PC-3 (cell line): ENCODE results near the gene EGFLAM. TPM values are rescaled to one million over a fixed set of nuclear protein-coding genes. Genes with fewer than 3 reads are reported as not detected.
"Not testable (repeated sequence)": the region's sequence is repeated elsewhere in the genome, so short reads cannot be mapped to it uniquely, and the experiment has no call there.

ENCODE experiments used
- ATAC-seq: fragments of 200-7000 bp; cut with Tn5 transposase; 2 replicates; pipeline ENCODE4 v1.9.1; 2020; ENCODE audit warnings: mild to moderate bottlenecking, moderate library complexity
- BruUV-seq: library from RNA; stranded (reverse); fragments of 400-500 nt; replicated peaks from 2 replicates; lab custom pipeline; 2021; lab: Mats Ljungman, UMichigan
- CTCF ChIA-PET: fragments of 300-600 bp; sonication (Branson Sonifier 250); formaldehyde crosslinking; loops from one replicate; lab custom pipeline; 2022; ENCODE audit warnings: antibody characterized with exemption; lab: Charles Lee
- POLR2A ChIA-PET: fragments of 300-600 bp; sonication (Branson Sonifier 250); formaldehyde crosslinking; loops from one replicate; lab custom pipeline; 2022; ENCODE audit warnings: antibody characterized with exemption; ENCODE audit not compliant: unreplicated experiment; lab: Charles Lee
- DNase-seq: peaks from one replicate; pipeline ENCODE4 v3.0.0-alpha.2; 2015
- H2AFZ ChIP-seq: fragments of 300-600 bp; sonication (generic); 2 replicates; pipeline ENCODE4 v1.6.0; 2016; ENCODE audit warnings: antibody characterized with exemption, low read length
- H3F3A ChIP-seq: fragments of 300-600 bp; sonication (generic); one replicate; pipeline ENCODE4 v1.6.0; 2017; ENCODE audit warnings: antibody characterized with exemption, low read length, control low read depth, mild to moderate bottlenecking; ENCODE audit not compliant: unreplicated experiment
- H3K27ac ChIP-seq: fragments of 300-600 bp; sonication (generic); 2 replicates; pipeline ENCODE4 v1.5.1; 2016; ENCODE audit warnings: mild to moderate bottlenecking, low read length
- H3K27me3 ChIP-seq: fragments of 300-600 bp; sonication (generic); 2 replicates; pipeline ENCODE4 v1.6.1; 2016; ENCODE audit warnings: low read length, mixed read lengths
- H3K36me3 ChIP-seq: fragments of 300-600 bp; sonication (generic); 2 replicates; pipeline ENCODE4 v1.6.1; 2016; ENCODE audit warnings: low read depth, mixed run types, low read length, mixed read lengths
- H3K4me1 ChIP-seq: fragments of 300-600 bp; sonication (generic); 2 replicates; pipeline ENCODE4 v1.5.1; 2016; ENCODE audit warnings: low read length; ENCODE audit not compliant: insufficient read depth
- H3K4me2 ChIP-seq: fragments of 300-600 bp; sonication (generic); 2 replicates; pipeline ENCODE4 v1.6.0; 2016; ENCODE audit warnings: low read length
- H3K4me3 ChIP-seq: fragments of 300-600 bp; sonication (generic); 2 replicates; pipeline ENCODE4 v1.5.1; 2016; ENCODE audit warnings: mild to moderate bottlenecking, low read length, mixed read lengths
- H3K79me2 ChIP-seq: fragments of 300-600 bp; sonication (generic); 2 replicates; pipeline ENCODE4 v1.6.1; 2017; ENCODE audit warnings: low read length, mixed read lengths
- H3K9ac ChIP-seq: fragments of 300-600 bp; sonication (generic); 2 replicates; pipeline ENCODE4 v1.6.0; 2016; ENCODE audit warnings: mild to moderate bottlenecking, low read length
- H3K9me2 ChIP-seq: fragments of 300-600 bp; sonication (generic); replicated peaks from 2 replicates; pipeline ENCODE4 v1.6.1; 2016; ENCODE audit warnings: mixed run types, low read length, mixed read lengths
- H3K9me3 ChIP-seq: fragments of 300-600 bp; sonication (generic); 2 replicates; pipeline ENCODE4 v1.6.1; 2016; ENCODE audit warnings: low read length, mixed read lengths
- H4K20me1 ChIP-seq: fragments of 300-600 bp; sonication (generic); 2 replicates; pipeline ENCODE4 v1.6.1; 2016; ENCODE audit warnings: low read length, mixed read lengths
- EZH2 ChIP-seq: fragments of 300-600 bp; sonication (generic); IDR thresholded peaks from one replicate; pipeline ENCODE4 v1.6.1; 2017; ENCODE audit warnings: antibody characterized with exemption, mild to moderate bottlenecking, low read length; ENCODE audit not compliant: unreplicated experiment
- EZH2phosphoT487 ChIP-seq: fragments of 300-600 bp; sonication (generic); IDR thresholded peaks from 2 replicates; pipeline ENCODE4 v1.6.1; 2018; ENCODE audit warnings: mild to moderate bottlenecking, antibody characterized with exemption, low read length, borderline replicate concordance
- intact Hi-C: fragments of 100-400 bp; cut with micrococcal nuclease; formaldehyde crosslinking; loops from 2 replicates; pipeline ENCODE4 v1.9.0; 2023
- total RNA-seq: library from RNA; depleted of rRNA; stranded (reverse); fragments of >200 nt; gene quantifications from 2 replicates; pipeline ENCODE4 v1.2.3, GENCODE V29; 2014
- TF ChIP-seq, protein P1 (sequence below): fragments of 300-600 bp; sonication (generic); conservative IDR thresholded peaks from 2 replicates; pipeline ENCODE4 v1.5.1; 2017; ENCODE audit warnings: antibody characterized with exemption, low read depth, mild to moderate bottlenecking, low read length

EGFLAM gene
- total RNA-seq, 1 experiment from 2014 or later = not detected

- POLR2A ChIA-PET = interaction anchor here (0.6 kb wide), 2 partner anchors 368 to 518 kb away, joined by 3 to 5 read pairs; no protein-coding TSS in a partner anchor
Measured at GRCh38 chr5:38414348-38414747, 156.0 kb downstream of the EGFLAM start.

GRCh38 chr5:38415772-38416171 is 157.4 kb downstream of the EGFLAM start:
- H3F3A ChIP-seq, intact Hi-C loops, CTCF ChIA-PET, ATAC-seq, H3K36me3 ChIP-seq, H3K4me2 ChIP-seq, H4K20me1 ChIP-seq, DNase-seq, H3K4me1 ChIP-seq, H3K9ac ChIP-seq, H2AFZ ChIP-seq, H3K79me2 ChIP-seq, POLR2A ChIA-PET, H3K9me3 ChIP-seq, H3K27ac ChIP-seq, BruUV-seq, H3K9me2 ChIP-seq, H3K4me3 ChIP-seq: not testable (repeated sequence)
- H3K27me3 ChIP-seq = peaks cover 15% of the 10 kb centered on the region; the same call in 1 of the 2 replicates

More at GRCh38 chr5:38414348-38414747, 156.0 kb downstream of the EGFLAM start:
- no peaks in the 10 kb centered on the region for H3K36me3 ChIP-seq
- no peaks in the 10 kb centered on the region for H4K20me1 ChIP-seq
- no peak overlapping the region for H2AFZ ChIP-seq
- H3K4me3 ChIP-seq = no peak overlapping the region
- H3K27ac ChIP-seq = no peak overlapping the region
- ATAC-seq (no peak), DNase-seq (no peak)
- peaks cover 28% of the 10 kb centered on the region; the same call in 1 of the 2 replicates for H3K27me3 ChIP-seq
- no peaks in the 10 kb centered on the region for H3F3A ChIP-seq
- H3K79me2 ChIP-seq = no peaks in the 10 kb centered on the region
- no peak overlapping the region for H3K4me2 ChIP-seq
- no peaks in the 10 kb centered on the region for H3K9me2 ChIP-seq
- CTCF ChIA-PET = no interaction called here
- H3K9ac ChIP-seq = no peak overlapping the region
- TF ChIP-seq EZH2phosphoT487 (no peak), EZH2 (no peak)
- TF ChIP-seq, protein P1, sequence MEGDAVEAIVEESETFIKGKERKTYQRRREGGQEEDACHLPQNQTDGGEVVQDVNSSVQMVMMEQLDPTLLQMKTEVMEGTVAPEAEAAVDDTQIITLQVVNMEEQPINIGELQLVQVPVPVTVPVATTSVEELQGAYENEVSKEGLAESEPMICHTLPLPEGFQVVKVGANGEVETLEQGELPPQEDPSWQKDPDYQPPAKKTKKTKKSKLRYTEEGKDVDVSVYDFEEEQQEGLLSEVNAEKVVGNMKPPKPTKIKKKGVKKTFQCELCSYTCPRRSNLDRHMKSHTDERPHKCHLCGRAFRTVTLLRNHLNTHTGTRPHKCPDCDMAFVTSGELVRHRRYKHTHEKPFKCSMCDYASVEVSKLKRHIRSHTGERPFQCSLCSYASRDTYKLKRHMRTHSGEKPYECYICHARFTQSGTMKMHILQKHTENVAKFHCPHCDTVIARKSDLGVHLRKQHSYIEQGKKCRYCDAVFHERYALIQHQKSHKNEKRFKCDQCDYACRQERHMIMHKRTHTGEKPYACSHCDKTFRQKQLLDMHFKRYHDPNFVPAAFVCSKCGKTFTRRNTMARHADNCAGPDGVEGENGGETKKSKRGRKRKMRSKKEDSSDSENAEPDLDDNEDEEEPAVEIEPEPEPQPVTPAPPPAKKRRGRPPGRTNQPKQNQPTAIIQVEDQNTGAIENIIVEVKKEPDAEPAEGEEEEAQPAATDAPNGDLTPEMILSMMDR = no peak
- no peaks in the 10 kb centered on the region for H3K4me1 ChIP-seq
- no TSS peak for BruUV-seq
- H3K9me3 ChIP-seq = no peaks in the 10 kb centered on the region
- intact Hi-C loops = no loop called here

DNA sequence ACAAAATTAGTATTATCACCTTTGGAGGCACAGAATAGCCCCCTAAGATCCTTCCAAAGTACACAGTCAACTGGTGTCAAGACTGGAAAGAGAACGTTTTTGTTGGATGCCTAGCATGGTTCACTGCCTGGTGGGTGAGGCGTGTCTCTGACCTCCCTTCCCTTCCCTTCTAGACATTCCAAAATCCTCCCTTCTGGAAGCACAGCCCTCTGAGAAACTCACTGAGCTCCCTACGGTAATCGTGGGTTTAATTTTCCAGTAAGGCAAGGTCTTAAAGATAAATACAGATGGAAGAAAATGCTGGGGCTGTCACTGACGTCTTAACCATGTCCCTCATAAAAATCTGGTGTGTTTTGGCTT is 159.3 kb downstream of the EGFLAM start:
- Histone ChIP-seq H3K9ac (no peak overlapping the region), H3K4me3 (no peak overlapping the region), H3K4me1 (peaks cover 5% of the 10 kb centered on the region), H3K27ac (no peak overlapping the region), H3F3A (no peaks in the 10 kb centered on the region), H3K9me2 (no peaks in the 10 kb centered on the region), H3K36me3 (no peaks in the 10 kb centered on the region), H3K79me2 (no peaks in the 10 kb centered on the region), H2AFZ (no peak overlapping the region), H3K4me2 (no peak overlapping the region), H3K27me3 (peaks cover 15% of the 10 kb centered on the region; the same call in 1 of the 2 replicates), H4K20me1 (no peaks in the 10 kb centered on the region), H3K9me3 (no peaks in the 10 kb centered on the region)
- ChIA-PET CTCF (interaction anchor here (0.6 kb wide), 1 partner anchor 322 kb away, joined by 10 read pairs; no protein-coding TSS in a partner anchor), POLR2A (no interaction called here)
- no peak for ATAC-seq
- TF ChIP-seq EZH2phosphoT487 (no peak), EZH2 (no peak)
- TF ChIP-seq, protein P1 = no peak
- no peak for DNase-seq
- BruUV-seq = no TSS peak
- intact Hi-C loops = no loop called here
